ENCODE measurements around the gene HES7.

Gene HES7

DNA sequence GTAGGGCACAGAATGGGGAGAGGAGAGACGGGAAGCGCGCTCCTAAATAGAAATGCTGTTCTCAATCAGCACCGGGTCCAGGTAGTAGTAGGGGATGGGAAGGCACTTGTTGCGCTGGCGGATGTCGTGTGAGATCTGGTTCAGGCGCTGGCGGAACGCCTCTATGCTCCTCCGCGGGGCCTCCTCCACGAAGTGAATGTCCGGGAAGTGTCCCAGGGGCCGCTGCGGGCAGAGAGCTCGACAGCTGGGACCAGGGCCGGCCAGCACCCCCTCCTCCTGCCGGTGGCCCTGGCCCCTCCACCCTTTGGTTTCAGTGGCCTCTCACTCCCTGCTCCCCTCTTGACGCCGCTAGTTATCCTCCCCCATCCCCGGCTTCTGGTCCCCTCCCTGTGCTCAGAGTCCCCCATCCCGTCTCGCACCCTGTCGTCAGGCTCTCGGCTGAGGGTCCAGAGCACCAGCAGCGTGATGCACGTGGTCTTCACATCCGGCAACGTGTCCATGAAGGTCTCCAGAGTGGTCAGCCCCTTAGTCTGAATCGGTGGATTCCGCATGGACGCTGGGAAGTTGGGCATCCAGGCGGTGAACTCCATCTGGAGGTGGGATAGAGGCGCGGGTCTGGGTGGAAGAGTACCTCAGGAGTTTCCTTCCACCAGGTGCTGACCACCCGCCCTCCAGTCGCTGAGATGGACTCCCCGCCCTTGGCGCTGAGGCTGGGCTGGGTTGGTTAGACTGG lies 51.0 kb downstream of the HES7 start:
- no peaks in the 10 kb centered on the region for H3K36me3 Mint-ChIP-seq (ENCODE audit: low read depth)
- H3K27me3 Mint-ChIP-seq: peaks cover 51% of the 10 kb centered on the region
- H3K4me1 Mint-ChIP-seq (ENCODE audit: low read depth): peaks cover 22% of the 10 kb centered on the region
- no peaks in the 10 kb centered on the region for H3K9me3 Mint-ChIP-seq
- H3K4me3 Mint-ChIP-seq: peak overlapping the region; percentile 66
- H3K27ac Mint-ChIP-seq: peak overlapping the region; percentile 37

DNA sequence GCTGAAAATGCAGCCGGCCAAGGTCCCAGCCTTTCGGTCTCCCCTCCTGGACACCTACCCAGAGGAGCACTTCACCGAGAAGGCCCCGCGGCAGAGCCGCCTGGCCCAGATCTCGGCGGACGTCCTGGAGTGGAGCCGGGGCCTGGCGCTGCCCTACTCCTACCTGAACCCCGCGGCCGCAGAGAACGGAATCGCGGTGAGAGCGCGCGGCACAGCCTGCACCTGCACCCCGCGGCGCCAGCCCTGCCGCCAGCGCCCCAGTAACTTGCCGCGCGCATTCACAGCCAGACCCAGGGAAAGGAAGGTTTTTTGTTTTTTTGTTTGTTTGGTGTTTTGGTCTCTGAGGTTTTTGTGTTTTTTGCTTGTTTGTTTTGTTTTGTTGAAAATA lies 51.6 kb downstream of the HES7 start:
- Mint-ChIP-seq H3K27me3 (peaks cover 51% of the 10 kb centered on the region), H3K27ac (peak overlapping the region; percentile 37), H3K36me3 (ENCODE audit: low read depth) (no peaks in the 10 kb centered on the region), H3K4me3 (peak overlapping the region; percentile 60), H3K4me1 (ENCODE audit: low read depth) (peaks cover 22% of the 10 kb centered on the region), H3K9me3 (no peaks in the 10 kb centered on the region)

DNA sequence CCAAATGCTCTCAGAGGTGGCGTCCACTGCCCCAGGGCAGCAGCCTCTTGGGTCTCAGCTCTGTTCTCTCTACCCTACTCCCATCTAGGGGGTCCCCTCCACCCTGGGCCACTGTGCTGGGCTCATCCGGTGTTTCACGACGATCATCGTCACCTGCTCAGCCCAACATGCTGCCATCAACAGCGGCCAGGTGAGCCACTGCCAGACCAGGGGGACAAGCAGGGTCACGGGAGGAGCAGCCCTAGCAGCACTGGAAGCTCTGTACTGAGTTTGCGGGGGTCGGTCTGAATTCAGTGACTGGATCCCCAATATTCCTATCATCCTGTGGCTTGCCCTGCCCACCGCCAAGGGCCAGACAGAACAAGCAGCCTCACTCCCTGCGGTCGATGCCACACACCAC lies 52.4 kb downstream of the HES7 start:
- H3K4me3 Mint-ChIP-seq: no peak overlapping the region
- H3K9me3 Mint-ChIP-seq: no peaks in the 10 kb centered on the region
- H3K27ac Mint-ChIP-seq: no peak overlapping the region
- H3K4me1 Mint-ChIP-seq (ENCODE audit: low read depth): peaks cover 22% of the 10 kb centered on the region
- H3K36me3 Mint-ChIP-seq (ENCODE audit: low read depth): no peaks in the 10 kb centered on the region
- H3K27me3 Mint-ChIP-seq: peaks cover 51% of the 10 kb centered on the region
